Measurements from ENCODE around the gene DHX34. TPM values are rescaled to one million over a fixed set of nuclear protein-coding genes. Genes with fewer than 3 reads are reported as not detected.

Gene DHX34
- total and polyA plus RNA-seq, 9 of the 15 experiments (the other 6 are each of a cell fraction or from before 2014, with no cell fraction given) = 0.36 to 42.0 (median 15.0) TPM

DNA sequence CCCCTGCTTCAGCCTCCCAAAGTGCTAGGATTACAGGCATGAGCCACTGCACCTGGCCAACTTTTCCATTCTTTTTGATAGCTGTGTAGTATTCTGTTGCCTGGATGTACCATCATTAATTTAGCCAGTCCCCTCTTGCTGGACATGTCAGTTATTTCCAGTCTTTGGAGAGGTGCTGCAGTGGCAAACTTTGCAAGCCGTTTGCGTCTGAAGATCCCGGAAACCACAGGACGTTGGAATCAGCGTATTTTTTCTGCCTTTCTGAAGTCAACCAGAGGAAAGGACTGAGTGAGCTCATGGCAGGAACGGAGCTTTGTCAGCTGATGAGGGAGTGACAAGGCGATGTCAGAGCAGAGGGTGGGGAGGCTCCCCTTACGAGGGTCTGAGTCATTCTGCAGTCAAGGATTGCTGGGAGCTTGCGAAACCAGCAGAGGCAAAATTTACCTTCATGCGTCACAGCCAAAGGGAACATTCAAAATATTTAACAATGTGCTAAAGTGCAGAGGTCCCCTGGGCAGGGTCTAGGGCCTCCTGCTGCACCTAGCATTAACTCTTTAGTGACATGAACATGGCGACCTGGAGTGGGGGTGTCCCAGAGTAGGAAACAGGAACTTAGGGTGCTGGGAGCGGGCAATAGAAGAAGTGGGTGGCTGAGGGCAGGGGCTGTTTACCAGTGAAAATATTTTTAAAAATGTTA lies 33.8 kb upstream of the DHX34 start (continued):
- TF ChIP-seq GATA2 (CRISPR knock-in tag; IDR thresholded peaks at IDR 0.05) = no peak
- no peak for TF ChIP-seq ZNF644 (tag; IDR thresholded peaks at IDR 0.05; ENCODE audit: low read depth)
- peak; percentile 86 for TF ChIP-seq ARID1B (IDR thresholded peaks at IDR 0.05)
- 0 out of 2 replicates have a peak, but pooled peaks have one; percentile 42 for TF ChIP-seq NFRKB (IDR thresholded peaks at IDR 0.05; ENCODE audit: low read depth)
- TF ChIP-seq KDM5B (IDR thresholded peaks at IDR 0.05; ENCODE audit: insufficient replicate concordance, low read depth, low read length) = no peak
- no peak for TF ChIP-seq POLR2AphosphoS5 (IDR thresholded peaks at IDR 0.05; ENCODE audit: control insufficient read depth, insufficient read depth, low read depth, low read length)
- TF ChIP-seq NFIX (CRISPR knock-in tag; IDR thresholded peaks at IDR 0.05; ENCODE audit: low read depth) = no peak
- peak; percentile 89 for TF ChIP-seq C11orf30 (IDR thresholded peaks at IDR 0.05; ENCODE audit: low read depth)
- no peak for TF ChIP-seq MYBL2 (IDR thresholded peaks at IDR 0.05; ENCODE audit: low read depth)
- TF ChIP-seq MYBL2 (CRISPR knock-in tag; IDR thresholded peaks at IDR 0.05; ENCODE audit: borderline replicate concordance) = no peak
- TF ChIP-seq, protein P1, sequence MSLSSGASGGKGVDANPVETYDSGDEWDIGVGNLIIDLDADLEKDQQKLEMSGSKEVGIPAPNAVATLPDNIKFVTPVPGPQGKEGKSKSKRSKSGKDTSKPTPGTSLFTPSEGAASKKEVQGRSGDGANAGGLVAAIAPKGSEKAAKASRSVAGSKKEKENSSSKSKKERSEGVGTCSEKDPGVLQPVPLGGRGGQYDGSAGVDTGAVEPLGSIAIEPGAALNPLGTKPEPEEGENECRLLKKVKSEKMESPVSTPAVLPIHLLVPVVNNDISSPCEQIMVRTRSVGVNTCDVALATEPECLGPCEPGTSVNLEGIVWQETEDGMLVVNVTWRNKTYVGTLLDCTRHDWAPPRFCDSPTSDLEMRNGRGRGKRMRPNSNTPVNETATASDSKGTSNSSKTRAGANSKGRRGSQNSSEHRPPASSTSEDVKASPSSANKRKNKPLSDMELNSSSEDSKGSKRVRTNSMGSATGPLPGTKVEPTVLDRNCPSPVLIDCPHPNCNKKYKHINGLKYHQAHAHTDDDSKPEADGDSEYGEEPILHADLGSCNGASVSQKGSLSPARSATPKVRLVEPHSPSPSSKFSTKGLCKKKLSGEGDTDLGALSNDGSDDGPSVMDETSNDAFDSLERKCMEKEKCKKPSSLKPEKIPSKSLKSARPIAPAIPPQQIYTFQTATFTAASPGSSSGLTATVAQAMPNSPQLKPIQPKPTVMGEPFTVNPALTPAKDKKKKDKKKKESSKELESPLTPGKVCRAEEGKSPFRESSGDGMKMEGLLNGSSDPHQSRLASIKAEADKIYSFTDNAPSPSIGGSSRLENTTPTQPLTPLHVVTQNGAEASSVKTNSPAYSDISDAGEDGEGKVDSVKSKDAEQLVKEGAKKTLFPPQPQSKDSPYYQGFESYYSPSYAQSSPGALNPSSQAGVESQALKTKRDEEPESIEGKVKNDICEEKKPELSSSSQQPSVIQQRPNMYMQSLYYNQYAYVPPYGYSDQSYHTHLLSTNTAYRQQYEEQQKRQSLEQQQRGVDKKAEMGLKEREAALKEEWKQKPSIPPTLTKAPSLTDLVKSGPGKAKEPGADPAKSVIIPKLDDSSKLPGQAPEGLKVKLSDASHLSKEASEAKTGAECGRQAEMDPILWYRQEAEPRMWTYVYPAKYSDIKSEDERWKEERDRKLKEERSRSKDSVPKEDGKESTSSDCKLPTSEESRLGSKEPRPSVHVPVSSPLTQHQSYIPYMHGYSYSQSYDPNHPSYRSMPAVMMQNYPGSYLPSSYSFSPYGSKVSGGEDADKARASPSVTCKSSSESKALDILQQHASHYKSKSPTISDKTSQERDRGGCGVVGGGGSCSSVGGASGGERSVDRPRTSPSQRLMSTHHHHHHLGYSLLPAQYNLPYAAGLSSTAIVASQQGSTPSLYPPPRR (CRISPR knock-in tag; IDR thresholded peaks at IDR 0.05; ENCODE audit: borderline replicate concordance) = no peak
- no peak for TF ChIP-seq SLC30A9 (CRISPR knock-in tag; IDR thresholded peaks at IDR 0.05)
- no peak for TF ChIP-seq ZNF707 (CRISPR knock-in tag; conservative IDR thresholded peaks at IDR 0.05)
- TF ChIP-seq RBBP5 (IDR thresholded peaks at IDR 0.05; ENCODE audit: borderline replicate concordance, insufficient read depth, low read length, poor library complexity, severe bottlenecking) = peak; percentile 40
- 0 out of 2 replicates have a peak, but pooled peaks have one; percentile 56 for TF ChIP-seq ARID4B (CRISPR knock-in tag; IDR thresholded peaks at IDR 0.05)
- TF ChIP-seq RBM22 (IDR thresholded peaks at IDR 0.05; ENCODE audit: low read depth, low read length, poor library complexity, severe bottlenecking) = no peak
- TF ChIP-seq STAT5A (IDR thresholded peaks at IDR 0.05; ENCODE audit: borderline replicate concordance, low read length) = no peak; the same call in 1 of the 2 replicates
- TF ChIP-seq RFX1 (IDR thresholded peaks at IDR 0.05) = no peak
